Measurements from ENCODE around the gene SCYGR1.
"Not testable (repeated sequence)": the region's sequence is repeated elsewhere in the genome, so short reads cannot be mapped to it uniquely, and the experiment has no call there.

Gene SCYGR1

DNA sequence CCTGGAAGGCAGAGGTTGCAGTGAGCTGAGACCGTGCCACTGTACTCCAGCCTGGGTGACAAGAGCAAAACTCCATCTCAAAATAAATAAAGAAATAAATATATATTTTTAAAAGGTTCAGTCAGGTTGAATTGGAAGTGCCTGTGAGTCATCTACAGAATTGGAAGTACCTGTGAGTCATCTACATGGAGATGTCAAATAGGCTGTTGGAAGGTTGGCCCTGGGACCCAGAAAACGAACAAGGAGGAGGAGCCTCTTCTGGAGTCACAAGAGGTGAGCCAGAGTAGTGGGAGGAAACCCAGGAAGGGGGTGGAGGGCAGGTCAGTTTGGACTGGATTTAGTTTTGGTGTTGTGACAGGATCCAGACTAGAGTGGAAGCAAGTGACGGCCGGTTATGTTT, 15.2 kb upstream of the SCYGR1 start:
- no peak for DNase-seq (ENCODE audit: low spot score)

DNA sequence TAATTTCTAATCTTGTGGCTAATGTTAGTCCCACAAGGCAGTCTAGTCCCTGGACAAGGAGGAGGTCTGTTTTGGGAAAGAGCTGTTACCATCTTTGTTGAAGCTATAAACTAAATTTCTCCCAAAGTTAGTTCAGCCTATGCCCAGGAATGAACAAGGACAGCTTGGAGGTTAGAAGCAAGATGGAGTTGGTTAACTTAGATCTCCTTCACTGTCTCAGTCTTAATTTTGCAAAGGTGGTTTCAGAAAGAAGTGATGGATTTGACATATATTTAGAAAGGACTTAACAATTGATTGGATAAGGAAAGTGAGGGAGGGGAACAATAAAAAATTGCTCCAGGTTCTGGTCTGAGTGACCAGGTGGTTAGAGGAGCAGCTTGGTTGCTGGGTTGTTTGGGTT, 14.6 kb upstream of the SCYGR1 start:
- no peak for DNase-seq (ENCODE audit: low spot score)

DNA sequence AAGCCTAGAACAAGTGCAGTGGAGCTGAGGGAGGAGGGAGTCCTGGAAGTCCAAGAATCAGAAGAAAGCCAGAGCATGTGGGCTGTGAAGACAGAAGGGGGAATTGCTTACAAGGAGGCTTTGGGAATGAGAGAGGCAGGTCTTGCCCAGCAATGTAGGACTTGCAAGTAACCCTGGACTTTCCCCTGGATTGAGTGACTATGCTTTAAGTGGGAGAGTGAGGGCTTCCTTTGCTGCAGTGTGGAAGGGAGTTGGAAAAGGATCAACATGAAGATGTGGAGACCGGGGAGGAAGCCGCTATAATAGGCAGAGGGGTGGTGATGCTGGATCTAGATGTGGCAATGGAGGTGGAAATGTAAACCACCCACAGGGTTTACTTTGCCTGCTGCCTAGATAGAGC, 13.8 kb upstream of the SCYGR1 start:
- no peak for DNase-seq (ENCODE audit: low spot score)

DNA sequence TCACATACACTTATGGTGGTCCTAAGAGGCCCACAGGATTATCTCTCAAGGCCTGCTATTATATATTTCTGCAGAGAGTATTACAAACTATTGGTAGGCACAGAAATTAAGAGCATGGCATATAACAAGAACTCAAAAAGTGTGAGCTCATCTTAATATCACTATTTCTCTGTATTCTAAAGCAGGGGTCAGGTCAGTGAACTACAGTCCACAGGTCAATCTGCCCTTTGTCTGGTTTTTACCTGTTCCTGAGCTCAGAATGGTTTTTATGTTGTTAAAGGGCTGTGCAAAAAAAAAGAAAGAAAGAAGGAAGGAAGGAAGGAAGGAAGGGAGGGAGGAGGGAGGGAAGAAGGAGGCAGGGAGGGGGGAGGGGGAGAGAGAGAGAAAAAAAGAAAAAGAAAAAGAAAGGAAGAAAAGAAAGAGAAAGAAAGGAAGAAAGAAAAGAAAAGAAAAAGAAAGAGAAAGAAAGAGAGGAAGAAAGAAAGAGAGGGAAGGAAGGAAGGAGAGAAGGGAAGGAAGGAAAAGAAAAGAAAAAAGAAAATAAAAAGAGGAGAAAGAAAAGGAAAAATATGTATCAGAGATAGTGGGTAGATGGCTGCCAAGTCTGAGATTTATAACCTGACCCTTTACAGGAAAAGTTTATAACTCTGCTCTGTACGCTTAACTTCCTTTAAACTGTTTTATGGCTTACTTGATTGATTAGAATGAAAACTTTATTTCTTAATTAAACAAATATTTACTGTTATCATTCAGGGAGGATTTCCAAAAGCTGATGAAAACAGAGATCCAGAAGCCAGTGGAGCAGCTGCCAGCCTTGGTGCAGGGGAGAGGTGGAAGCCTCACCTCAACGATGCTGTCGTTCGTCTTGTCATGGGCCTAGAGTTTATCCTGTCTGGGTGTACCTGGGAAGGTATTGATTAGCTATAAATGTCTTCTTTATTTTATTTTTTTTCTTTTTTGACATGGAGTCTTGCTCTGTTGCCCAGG, 11.2 kb upstream of the SCYGR1 start:
- no peak for DNase-seq (ENCODE audit: low spot score)

DNA sequence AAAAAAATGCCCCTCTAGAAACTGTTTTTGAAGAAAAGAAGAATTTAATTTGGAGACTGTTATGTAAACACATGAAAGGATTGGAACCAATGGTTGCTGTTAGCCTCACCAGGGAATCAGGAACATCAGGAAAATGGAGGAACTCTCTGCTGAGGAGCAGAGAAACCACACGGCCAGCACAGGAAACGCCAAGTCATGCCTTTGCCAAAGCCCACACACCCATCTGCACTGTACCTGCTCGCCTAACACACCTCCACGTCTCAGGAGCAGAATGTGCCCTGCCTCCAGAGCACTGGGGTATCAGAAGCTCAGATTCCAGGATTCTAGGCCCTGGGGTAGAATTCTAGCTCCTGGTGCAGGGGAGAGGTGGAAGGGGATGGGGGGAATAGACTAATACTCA, 9.8 kb upstream of the SCYGR1 start:
- no peak for DNase-seq (ENCODE audit: low spot score)

DNA sequence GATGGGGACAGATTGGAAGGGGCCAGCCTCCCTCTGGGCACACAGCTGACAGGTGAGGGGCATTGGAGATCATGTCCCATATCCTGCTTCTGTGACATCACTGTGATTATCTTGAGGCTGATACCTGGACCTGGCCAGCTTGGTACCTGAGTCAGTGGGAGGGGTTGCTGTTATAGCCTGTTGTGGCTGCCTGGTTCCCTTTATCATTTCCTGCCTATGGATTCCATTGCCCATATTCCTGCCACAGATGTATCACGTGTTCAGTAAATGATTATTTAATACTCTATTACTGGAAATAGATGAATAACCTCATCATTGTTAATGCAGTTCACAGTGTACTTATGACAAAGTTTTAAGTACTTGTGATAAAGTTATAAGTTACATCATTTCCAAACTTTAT, 7.8 kb upstream of the SCYGR1 start:
- DNase-seq (ENCODE audit: low spot score): no peak

DNA sequence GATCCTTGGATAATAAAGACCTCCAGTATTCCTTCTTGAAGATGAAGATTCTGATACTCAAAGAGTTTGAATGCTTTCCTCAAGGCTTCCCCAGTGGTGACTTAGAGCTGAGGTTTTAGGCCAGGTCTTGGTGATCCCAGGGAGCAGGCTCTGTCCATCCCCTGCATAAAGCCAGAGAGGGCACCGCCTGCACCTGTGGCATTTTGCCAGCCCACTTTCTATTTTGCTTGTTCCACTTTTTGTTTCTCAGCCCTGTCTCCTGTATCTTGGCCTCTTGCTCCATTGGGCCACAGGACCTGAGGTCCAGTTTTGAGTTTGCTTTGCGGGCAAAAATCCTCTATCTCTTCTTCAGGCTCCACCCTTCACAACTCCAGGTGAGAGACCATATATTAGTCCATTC, 6.7 kb upstream of the SCYGR1 start:
- no peak for DNase-seq (ENCODE audit: low spot score)

DNA sequence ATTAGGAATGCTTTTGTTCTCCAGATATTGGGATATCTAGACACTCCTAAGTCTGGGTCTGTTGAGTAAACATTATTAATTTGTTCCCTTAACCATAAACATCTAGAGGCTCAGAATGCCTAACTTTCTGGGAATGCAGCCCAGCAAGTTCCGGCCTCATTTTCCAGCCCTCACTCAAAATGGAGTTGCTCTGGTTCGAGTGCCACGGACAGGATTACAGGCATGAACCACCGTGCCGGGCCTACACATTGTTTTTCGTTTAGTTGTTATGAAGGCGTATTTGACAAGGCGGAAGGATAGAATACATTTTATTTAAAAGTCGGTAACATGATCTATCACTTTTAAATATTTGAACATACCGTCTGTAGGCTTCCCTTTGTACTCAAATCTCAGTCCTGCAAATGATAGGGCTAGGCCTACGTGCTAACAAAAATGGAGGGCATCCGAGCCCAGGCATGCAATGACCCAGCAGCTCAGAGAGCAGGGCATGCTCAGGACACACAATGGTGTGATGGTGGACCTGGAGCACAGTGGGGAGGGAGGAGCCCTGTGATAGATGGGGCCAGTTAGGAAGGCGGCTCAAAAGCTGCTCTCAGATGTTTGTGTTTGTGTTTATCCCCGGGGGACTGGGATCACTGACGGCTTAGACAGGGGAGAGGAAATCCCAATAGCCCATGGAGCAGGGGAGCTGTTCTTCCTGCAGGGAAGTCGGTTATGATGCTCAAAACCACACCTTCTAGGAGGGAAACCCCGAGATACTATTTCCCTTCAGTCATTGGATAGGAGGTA, 2.9 kb upstream of the SCYGR1 start:
- no peak for DNase-seq (ENCODE audit: low spot score)

DNA sequence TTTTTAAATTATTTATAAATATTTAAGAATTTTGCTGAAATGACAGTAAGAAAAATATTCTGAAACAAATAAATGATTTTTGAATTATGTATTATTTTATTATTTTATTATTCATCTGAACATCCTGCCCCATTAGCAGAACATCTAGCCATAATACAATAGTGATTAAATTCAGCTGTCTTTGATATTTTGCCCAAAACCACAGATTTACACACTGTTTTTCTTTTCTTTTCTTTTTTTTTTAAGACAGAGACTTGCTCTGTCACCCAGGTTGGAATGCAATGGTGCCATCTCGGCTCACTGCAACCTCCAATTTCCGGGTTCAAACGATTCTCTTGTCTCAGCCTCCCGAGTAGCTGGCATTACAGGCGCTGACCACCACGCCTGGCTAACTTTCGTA, 1.9 kb upstream of the SCYGR1 start:
- DNase-seq (ENCODE audit: low spot score): no peak

DNA sequence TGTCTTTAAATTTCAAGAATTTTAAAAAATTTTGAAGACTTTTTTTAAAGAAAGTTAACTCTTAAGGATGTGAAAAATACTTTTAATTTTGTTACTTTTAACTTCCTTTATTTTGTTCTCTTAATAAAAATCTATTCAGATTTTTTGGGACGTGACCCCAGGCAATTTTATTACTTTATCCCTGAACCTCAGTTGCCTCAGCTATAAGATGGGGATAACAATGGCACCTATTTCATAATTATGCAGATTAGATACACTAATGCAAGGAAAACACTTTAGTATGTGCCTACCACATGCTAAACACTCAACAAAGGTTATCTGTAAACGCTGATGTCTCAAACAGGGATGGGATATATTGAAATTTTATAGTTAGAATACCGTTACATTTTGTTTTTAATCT, 1.5 kb upstream of the SCYGR1 start:
- no peak for DNase-seq (ENCODE audit: low spot score)

DNA sequence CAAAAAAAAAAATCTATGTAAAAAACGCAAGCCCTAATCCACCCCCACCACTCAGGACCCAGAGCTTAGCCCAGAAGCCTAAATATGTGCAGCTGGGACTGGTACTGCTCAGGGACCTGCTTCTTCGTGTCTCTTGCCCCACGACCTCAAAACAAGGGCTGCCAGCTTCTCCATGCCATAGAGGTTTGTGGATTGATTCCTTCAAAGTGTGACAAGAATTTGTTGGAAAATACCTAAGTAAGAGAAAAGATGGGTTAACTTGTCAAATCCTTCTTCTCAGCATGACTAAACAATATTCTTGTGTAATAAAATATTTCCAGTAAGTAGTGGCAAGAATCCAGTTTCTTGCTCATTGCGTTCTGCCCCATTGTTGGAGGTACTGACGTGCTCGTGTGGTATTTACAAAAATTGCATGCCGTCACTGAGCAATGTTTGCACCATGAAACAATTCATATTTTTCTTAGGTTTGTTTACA, 825 bp upstream of the SCYGR1 start:
- no peak for DNase-seq (ENCODE audit: low spot score)

DNA sequence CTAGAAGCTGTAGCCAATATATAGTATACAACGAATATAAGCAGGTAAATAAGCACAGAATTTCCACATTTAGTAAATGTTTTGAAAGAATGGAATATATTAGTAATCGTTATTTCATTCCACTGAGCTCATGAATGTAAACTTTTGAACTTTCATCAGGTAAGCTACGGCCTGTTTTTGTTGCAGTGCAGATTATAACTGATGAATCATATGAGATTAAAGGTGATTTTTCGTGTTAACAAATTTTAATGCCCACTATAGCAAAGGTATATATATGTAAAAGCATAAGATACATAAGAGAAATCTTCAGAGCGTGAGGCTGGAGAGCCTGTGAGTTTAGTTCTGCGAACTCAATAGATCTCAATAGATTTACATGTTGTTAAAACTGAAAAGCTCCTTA, 1.1 kb downstream of the SCYGR1 start:
- DNase-seq (ENCODE audit: low spot score): no peak

DNA sequence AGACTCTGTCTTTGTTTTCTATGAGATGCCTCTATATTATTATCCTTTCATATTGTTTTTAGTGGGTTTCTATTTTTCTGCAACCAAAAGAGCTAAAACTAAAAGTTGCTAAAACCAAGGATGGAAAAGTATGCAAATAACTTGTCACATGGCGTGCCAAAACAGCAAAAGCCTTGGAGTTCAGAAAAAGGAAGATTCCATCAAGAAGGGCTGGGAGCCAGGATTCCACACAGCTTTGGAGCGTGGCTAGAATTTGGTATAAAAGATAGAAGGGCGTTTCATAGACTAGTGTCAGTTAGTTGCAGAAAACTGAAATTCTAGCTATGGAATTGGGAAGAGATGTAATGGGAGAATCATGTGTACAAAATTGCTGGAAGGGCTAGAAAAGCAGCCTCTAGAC, 4.1 kb downstream of the SCYGR1 start:
- no peak for DNase-seq (ENCODE audit: low spot score)

DNA sequence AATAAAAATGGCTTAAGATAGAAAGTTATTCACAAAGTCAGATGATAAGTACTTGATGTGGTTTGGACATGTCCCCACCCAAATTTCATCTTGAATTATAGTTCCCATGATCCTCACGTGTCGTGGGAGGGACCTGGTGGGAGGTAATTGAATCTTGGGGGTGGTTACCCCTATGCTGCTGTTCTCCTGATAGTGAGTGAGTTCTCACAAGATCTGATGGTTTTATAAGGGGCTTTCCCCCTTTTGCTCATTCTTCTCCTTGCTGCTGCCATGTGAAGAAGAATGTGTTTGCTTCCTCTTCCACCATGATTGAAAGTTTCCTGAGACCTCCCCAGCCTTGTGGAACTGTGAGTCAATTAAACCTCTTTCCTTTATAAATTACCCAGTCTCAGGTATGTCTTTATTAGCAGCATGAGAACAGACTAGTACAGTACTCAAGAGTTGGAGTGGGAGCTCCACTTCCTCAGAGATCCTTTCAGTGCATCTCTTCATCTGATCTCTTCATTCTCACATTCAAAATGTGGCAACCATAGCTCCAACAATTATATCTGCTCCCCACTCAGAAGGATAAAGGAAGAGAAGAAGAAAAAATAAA, 5.4 kb downstream of the SCYGR1 start:
- DNase-seq (ENCODE audit: low spot score): not testable (repeated sequence)

DNA sequence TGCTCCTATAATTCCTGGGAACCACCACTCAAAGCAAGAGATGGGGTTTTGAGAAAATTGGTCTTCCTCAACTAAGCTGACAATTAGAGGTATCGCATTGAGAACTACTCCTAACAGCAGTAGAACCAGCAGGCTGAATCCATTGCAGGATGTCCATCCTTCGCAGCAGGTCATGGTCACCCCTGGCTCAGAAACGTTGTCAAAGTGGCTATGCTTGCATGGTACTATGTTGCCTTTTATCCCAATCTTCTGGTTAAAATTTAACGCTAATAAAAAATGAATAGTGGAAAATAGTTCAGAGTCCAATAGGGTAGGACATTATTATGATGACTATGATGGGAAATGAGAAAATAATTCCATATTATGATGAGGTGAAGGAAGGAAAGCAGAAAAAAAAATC, 8.7 kb downstream of the SCYGR1 start, which contains the start of gene TM4SF20:
TSS of gene TM4SF20 (minus strand) at position 212 of the 400 bp plus-strand sequence. CDS start at position 174, 38 bp downstream.
- DNase-seq (ENCODE audit: low spot score): no peak

DNA sequence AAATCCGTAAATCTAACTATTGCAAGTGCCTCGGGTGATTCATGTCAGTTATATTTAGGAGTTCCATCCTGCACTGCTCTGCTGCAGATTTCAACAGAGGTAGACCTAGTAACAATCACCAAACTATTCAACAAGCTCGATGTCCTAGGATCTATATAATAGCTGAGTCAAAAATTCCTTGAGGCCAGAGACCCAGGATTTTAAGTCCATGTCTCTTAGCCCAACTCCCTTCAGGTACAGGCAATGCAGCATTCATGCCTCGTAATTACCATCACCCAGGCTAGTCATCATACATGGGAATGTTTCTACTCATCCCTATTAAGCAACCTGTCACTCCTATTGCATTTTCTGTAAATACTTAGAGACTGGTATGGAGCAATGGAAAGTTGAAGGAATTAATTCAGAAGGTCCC, 9.4 kb downstream of the SCYGR1 start:
- DNase-seq (ENCODE audit: low spot score): no peak

DNA sequence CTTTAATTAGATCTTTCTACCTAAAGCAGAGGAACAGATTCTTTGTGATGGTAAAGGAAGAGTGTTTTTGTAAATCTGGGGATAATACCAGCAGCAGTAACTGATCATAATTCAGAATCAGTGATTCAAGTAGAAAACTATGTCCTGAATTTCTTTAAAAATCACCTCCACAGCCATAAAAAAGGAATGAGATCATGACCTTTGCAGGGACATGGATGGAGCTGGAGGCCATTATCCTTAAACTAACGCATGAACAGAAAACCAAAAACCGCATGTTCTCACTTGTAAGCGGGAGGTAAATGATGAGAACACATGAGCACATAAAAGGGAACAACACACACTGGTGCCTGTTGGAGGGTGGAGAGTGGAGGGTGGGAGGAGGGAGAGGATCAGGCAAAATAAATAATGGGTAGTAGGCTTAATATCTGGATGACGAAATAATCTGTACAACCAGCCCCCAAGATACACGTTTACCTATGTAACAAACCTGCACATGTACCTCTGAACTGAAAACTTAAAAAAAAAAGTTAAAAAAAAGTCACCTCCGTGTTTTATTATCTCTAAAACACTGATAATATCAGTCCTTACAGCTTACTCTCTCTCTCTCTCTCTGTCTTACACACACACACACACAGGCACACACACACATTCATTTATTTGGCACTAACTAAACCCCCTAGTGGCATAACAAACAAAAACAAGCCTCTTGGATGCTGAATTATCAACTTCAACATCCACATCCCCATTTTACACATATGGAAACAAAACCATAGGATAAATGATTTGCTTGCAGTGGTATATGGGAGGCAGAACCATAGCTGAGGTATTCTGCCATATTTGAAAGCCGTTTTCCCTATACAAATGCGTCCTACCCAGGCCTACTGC, 10.0 kb downstream of the SCYGR1 start:
- DNase-seq (ENCODE audit: low spot score): no peak

DNA sequence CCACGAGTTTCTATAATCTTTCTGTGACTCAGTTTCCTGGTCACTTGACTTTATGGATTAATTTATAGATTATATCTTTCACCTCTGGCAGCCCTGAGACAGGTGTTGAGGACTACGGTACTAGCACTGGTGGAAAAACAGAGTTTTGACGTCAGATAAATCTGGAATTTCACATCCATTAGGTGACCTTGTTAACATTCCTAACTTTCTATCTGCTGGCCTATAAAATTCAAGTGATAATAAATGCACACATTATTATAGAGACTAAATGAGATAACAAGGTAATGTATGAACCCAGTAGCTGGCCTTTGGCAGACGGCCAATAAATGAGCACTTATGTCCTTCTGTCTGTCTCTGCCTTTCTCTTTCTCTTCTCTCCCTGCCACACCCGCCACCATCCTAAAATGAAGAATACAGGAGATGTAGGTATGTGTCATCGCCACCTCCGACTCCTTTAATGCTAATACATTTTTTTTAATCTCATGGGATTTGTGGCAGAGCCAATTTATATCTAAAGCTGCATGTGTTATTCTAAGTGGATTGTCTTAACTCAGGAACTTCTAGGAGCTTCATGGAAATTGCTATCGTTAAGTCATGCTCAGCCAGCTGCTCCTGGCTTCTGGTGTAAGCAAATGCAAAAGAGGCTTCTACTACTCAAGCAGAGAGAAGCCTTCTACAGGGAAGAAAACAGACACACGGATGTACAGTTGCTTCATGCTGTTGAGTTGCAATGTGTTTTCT, 10.9 kb downstream of the SCYGR1 start:
- DNase-seq (ENCODE audit: low spot score): peak; percentile 57

DNA sequence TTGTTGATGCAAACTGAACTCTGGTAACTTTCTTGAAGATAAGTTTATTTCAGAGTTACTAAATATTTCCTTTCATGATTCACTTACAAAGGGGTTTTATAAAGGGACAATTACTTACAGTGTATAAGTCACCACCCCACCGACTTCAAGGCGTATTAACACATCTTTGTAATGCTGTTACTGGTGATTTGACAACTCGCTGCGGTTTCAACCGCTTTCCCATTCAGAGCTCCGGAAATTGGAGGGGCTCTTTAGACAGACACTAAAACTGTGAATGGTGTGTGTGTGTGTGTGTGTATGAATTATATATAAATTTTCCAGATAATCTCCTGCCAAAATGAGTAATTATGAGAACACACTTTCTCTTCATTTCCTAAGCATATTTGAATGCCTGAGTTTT, 13.6 kb downstream of the SCYGR1 start:
- DNase-seq (ENCODE audit: low spot score): no peak

DNA sequence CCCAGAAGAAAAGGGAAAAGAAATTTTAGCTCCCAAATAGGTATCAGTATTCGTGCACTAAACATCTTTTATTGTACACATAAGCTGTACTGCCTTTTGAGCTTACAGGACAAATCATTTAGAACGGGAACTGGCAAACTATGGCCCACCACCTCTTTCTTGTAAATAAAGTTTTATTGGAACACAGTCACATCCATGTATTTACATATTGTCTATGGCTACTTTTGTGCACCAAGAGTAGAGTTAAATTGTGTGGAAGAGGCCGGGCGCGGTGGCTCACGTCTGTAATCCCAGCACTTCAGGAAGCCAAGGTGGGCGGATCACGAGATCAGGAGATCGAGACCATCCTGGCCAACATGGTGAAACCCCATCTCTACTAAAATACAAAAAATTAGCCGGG, 14.4 kb downstream of the SCYGR1 start:
- no peak for DNase-seq (ENCODE audit: low spot score)

Measured in putamen (tissue), 1 donor.